8988T (cell line): ENCODE data around the gene ZNF184.
"Not testable (repeated sequence)": the region's sequence is repeated elsewhere in the genome, so short reads cannot be mapped to it uniquely, and the experiment has no call there.

Source experiments
- DNase-seq: peaks from one replicate; pipeline ENCODE4 v3.0.0; 2011

Gene ZNF184

GRCh38 chr6:27478706-27479318 is 5.9 kb upstream of the ZNF184 start:
- no peak for DNase-seq

- DNase-seq = no peak
Measured at GRCh38 chr6:27478141-27478705, 5.3 kb upstream of the ZNF184 start.

GRCh38 chr6:27477318-27478013 is 4.6 kb upstream of the ZNF184 start:
- DNase-seq = no peak

- DNase-seq = no peak
Measured at GRCh38 chr6:27476090-27476489, 3.2 kb upstream of the ZNF184 start.

GRCh38 chr6:27474672-27475071 is 1.8 kb upstream of the ZNF184 start:
- no peak for DNase-seq

- no peak for DNase-seq
Measured at GRCh38 chr6:27474172-27474465, 1.2 kb upstream of the ZNF184 start.

GRCh38 chr6:27472182-27472616 is 706 bp downstream of the ZNF184 start:
- no peak for DNase-seq

- no peak for DNase-seq
Measured at GRCh38 chr6:27471365-27472115, 1.4 kb downstream of the ZNF184 start.

GRCh38 chr6:27470023-27470422 is 2.9 kb downstream of the ZNF184 start:
- DNase-seq = no peak

GRCh38 chr6:27468334-27468733 is 4.6 kb downstream of the ZNF184 start:
- DNase-seq = no peak

GRCh38 chr6:27452496-27452897 is 20.4 kb downstream of the ZNF184 start:
- DNase-seq = no peak

- DNase-seq = no peak
Measured at GRCh38 chr6:27451660-27452390, 21.1 kb downstream of the ZNF184 start.

- no peak for DNase-seq
Measured at GRCh38 chr6:27448456-27448855, 24.4 kb downstream of the ZNF184 start.

GRCh38 chr6:27442932-27443331 is 30.0 kb downstream of the ZNF184 start:
- no peak for DNase-seq

- DNase-seq = no peak
Measured at GRCh38 chr6:27441001-27441400, 31.9 kb downstream of the ZNF184 start.

GRCh38 chr6:27439371-27439770 is 33.5 kb downstream of the ZNF184 start:
- no peak for DNase-seq

GRCh38 chr6:27433714-27434113 is 39.2 kb downstream of the ZNF184 start:
- no peak for DNase-seq

GRCh38 chr6:27428966-27429365 is 43.9 kb downstream of the ZNF184 start:
- no peak for DNase-seq

- no peak for DNase-seq
Measured at GRCh38 chr6:27428502-27428901, 44.4 kb downstream of the ZNF184 start.

- DNase-seq = no peak
Measured at GRCh38 chr6:27426045-27426620, 46.8 kb downstream of the ZNF184 start.

GRCh38 chr6:27424851-27425250 is 48.1 kb downstream of the ZNF184 start:
- not testable (repeated sequence) for DNase-seq

GRCh38 chr6:27422651-27423332 is 50.1 kb downstream of the ZNF184 start:
- DNase-seq = no peak
